WTC11 (cell line): ENCODE measurements around the gene NHSL1. TPM values are rescaled to one million over a fixed set of nuclear protein-coding genes. Genes with fewer than 3 reads are reported as not detected.
A peak's percentile ranks its signal among the peaks of the same experiment; 100 is the strongest.

ENCODE experiments used
- ATAC-seq: fragments of 200-7000 bp; cut with Tn5 transposase; 2 replicates; pipeline ENCODE4 v1.10.0; 2021; ENCODE audit warnings: mild to moderate bottlenecking, moderate library complexity
- CTCF ChIA-PET: fragments of 300-600 bp; sonication (Branson Sonifier 250); formaldehyde crosslinking; loops from one replicate; lab custom pipeline; 2021; ENCODE audit warnings: antibody characterized with exemption; lab: Charles Lee
- POLR2A ChIA-PET: fragments of 350-600 bp; sonication (Branson Sonifier 250); formaldehyde crosslinking; loops from one replicate; lab custom pipeline; 2021; ENCODE audit warnings: antibody characterized with exemption; lab: Charles Lee
- DNase-seq: peaks from one replicate; pipeline ENCODE4 v3.0.0; 2021; ENCODE audit warnings: low spot score
- H3K27ac Mint-ChIP-seq: 2 replicates; pipeline ENCODE4 v1.8.0; 2021; ENCODE audit warnings: mixed read lengths
- H3K27me3 Mint-ChIP-seq: 2 replicates; pipeline ENCODE4 v1.8.0; 2021; ENCODE audit warnings: low read depth, mild to moderate bottlenecking, moderate library complexity, mixed read lengths
- H3K36me3 Mint-ChIP-seq: 2 replicates; pipeline ENCODE4 v1.8.0; 2021; ENCODE audit warnings: mixed read lengths
- H3K4me1 Mint-ChIP-seq: 2 replicates; pipeline ENCODE4 v1.8.0; 2022; ENCODE audit warnings: mixed read lengths
- H3K4me3 Mint-ChIP-seq: 2 replicates; pipeline ENCODE4 v1.8.0; 2021; ENCODE audit warnings: mild to moderate bottlenecking, moderate library complexity, mixed read lengths
- H3K9me3 Mint-ChIP-seq: 2 replicates; pipeline ENCODE4 v1.8.0; 2021; ENCODE audit warnings: mixed read lengths
- ATF1 ChIP-seq: sonication (generic); formaldehyde crosslinking; IDR thresholded peaks from 2 replicates; pipeline ENCODE4 v1.8.1; 2023; ENCODE audit warnings: mild to moderate bottlenecking, moderate library complexity, missing genetic modification reagents
- CREM ChIP-seq: sonication (generic); formaldehyde crosslinking; IDR thresholded peaks from 2 replicates; pipeline ENCODE4 v1.8.1; 2022; ENCODE audit warnings: mild to moderate bottlenecking, missing genetic modification reagents, moderate library complexity
- GRHL2 ChIP-seq: fragments of 250-450 bp; sonication (Bioruptor Pico); IDR thresholded peaks from 2 replicates; pipeline ENCODE4 v1.8.0; 2022; ENCODE audit warnings: mild to moderate bottlenecking, moderate library complexity; ENCODE audit not compliant: insufficient replicate concordance, severe bottlenecking
- IRF2 ChIP-seq: sonication (generic); formaldehyde crosslinking; IDR thresholded peaks from 2 replicates; pipeline ENCODE4 v1.8.0; 2022; ENCODE audit warnings: low read depth, missing genetic modification reagents, borderline replicate concordance
- JUN ChIP-seq: sonication (generic); formaldehyde crosslinking; IDR thresholded peaks from 2 replicates; pipeline ENCODE4 v1.8.0; 2023; ENCODE audit warnings: mild to moderate bottlenecking, missing genetic modification reagents
- KAT7 ChIP-seq: sonication (generic); formaldehyde crosslinking; IDR thresholded peaks from 2 replicates; pipeline ENCODE4 v1.8.1; 2023; ENCODE audit warnings: missing genetic modification reagents, mild to moderate bottlenecking, borderline replicate concordance
- NFYB ChIP-seq: sonication (generic); formaldehyde crosslinking; conservative IDR thresholded peaks from 2 replicates; pipeline ENCODE4 v1.8.0; 2022; ENCODE audit warnings: low read depth, missing genetic modification reagents
- SOX15 ChIP-seq: fragments of 250-450 bp; sonication (Bioruptor Pico); IDR thresholded peaks from 2 replicates; pipeline ENCODE4 v1.9.0; 2021; ENCODE audit warnings: mild to moderate bottlenecking
- TEAD1 ChIP-seq: sonication (generic); formaldehyde crosslinking; IDR thresholded peaks from 2 replicates; pipeline ENCODE4 v1.8.0; 2022; ENCODE audit warnings: mild to moderate bottlenecking, missing genetic modification reagents
- TP53 ChIP-seq: sonication (generic); formaldehyde crosslinking; IDR thresholded peaks from 2 replicates; pipeline ENCODE4 v1.8.1; 2023; ENCODE audit warnings: mild to moderate bottlenecking, missing genetic modification reagents
- ZNF219 ChIP-seq: sonication (generic); formaldehyde crosslinking; IDR thresholded peaks from 2 replicates; pipeline ENCODE4 v1.8.0; 2023; ENCODE audit warnings: missing genetic modification reagents, mild to moderate bottlenecking, borderline replicate concordance
- ZNF317 ChIP-seq: sonication (generic); formaldehyde crosslinking; IDR thresholded peaks from 2 replicates; pipeline ENCODE4 v1.8.1; 2023; ENCODE audit warnings: low read depth, mild to moderate bottlenecking, moderate library complexity, missing genetic modification reagents, borderline replicate concordance
- ZNF423 ChIP-seq: fragments of 250-450 bp; sonication (Bioruptor Pico); IDR thresholded peaks from 2 replicates; pipeline ENCODE4 v2.1.2; 2022; ENCODE audit warnings: mild to moderate bottlenecking, moderate library complexity
- total RNA-seq: library from RNA; stranded (reverse); gene quantifications from 3 replicates; pipeline ENCODE4 v1.2.3, GENCODE V29; 2021
- TF ChIP-seq, protein P1 (sequence below): fragments of 250-450 bp; sonication (Bioruptor Pico); IDR thresholded peaks from 2 replicates; pipeline ENCODE4 v2.1.2; 2022; ENCODE audit warnings: mild to moderate bottlenecking, moderate library complexity
- TF ChIP-seq, protein P2 (sequence below): fragments of 200-600 bp; IDR thresholded peaks from 2 replicates; pipeline ENCODE4 v1.8.0; 2022; ENCODE audit warnings: antibody characterized with exemption
- TF ChIP-seq, protein P3 (sequence below): fragments of 250-450 bp; sonication (Bioruptor Pico); IDR thresholded peaks from 2 replicates; pipeline ENCODE4 v1.9.0; 2021; ENCODE audit warnings: mild to moderate bottlenecking, borderline replicate concordance
- TF ChIP-seq, protein P4 (sequence below): sonication (generic); formaldehyde crosslinking; IDR thresholded peaks from 2 replicates; pipeline ENCODE4 v1.8.0; 2022; ENCODE audit warnings: mild to moderate bottlenecking, missing genetic modification reagents
- TF ChIP-seq, protein P5 (sequence below): sonication (generic); formaldehyde crosslinking; conservative IDR thresholded peaks from 2 replicates; pipeline ENCODE4 v1.8.1; 2023; ENCODE audit warnings: mild to moderate bottlenecking, low read depth, missing genetic modification reagents, moderate library complexity
- TF ChIP-seq, protein P6 (sequence below): sonication (generic); formaldehyde crosslinking; IDR thresholded peaks from 2 replicates; pipeline ENCODE4 v1.8.1; 2022; ENCODE audit warnings: low read depth, mild to moderate bottlenecking, moderate library complexity, missing genetic modification reagents, borderline replicate concordance

The NHSL1 gene
- total RNA-seq, 1 experiment from 2014 or later = 31.1 TPM

DNA sequence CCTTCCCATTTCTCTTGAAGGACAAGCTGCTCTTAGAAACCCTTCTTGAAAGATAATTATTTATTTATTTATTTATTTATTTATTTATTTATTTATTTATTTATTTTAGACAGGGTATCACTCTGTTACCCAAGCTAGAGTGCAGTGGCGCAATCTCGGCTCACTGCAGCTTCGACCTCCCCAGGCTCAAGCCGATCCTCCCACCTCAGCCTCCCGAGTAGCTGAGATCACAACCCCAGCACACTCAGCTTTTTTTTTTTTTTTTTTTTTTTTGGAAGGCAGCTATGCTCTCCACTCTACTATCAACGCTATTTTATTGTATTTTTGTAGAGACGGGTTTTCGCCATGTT, 96.5 kb downstream of the NHSL1 start:
- ChIA-PET POLR2A (interaction anchor here (0.6 kb wide), 2 partner anchors 54 to 97 kb away, joined by 3 to 6 read pairs; no protein-coding TSS in a partner anchor), CTCF (interaction anchor here (0.6 to 3.8 kb wide), 7 partner anchors 14 to 371 kb away, joined by 3 to 33 read pairs (median 3); partner anchors contain the start of gene CCDC28A)
- Mint-ChIP-seq H3K9me3 (no peaks in the 10 kb centered on the region), H3K4me3 (peak overlapping the region; percentile 74), H3K36me3 (peaks cover 13% of the 10 kb centered on the region), H3K4me1 (peaks cover 17% of the 10 kb centered on the region), H3K27me3 (peaks cover 6% of the 10 kb centered on the region), H3K27ac (0 out of 2 replicates have a peak overlapping the region, but pooled peaks have one; percentile 32)
- DNase-seq (no peak), ATAC-seq (no peak)
- TF ChIP-seq KAT7 = no peak
- TF ChIP-seq ZNF317 (CRISPR knock-in tag) = no peak
- TF ChIP-seq ZNF219 = no peak
- TF ChIP-seq SOX15 (CRISPR knock-in tag) = no peak
- TF ChIP-seq JUN (CRISPR knock-in tag) = no peak
- TF ChIP-seq GRHL2 (CRISPR knock-in tag) = no peak
- no peak for TF ChIP-seq ATF1

DNA sequence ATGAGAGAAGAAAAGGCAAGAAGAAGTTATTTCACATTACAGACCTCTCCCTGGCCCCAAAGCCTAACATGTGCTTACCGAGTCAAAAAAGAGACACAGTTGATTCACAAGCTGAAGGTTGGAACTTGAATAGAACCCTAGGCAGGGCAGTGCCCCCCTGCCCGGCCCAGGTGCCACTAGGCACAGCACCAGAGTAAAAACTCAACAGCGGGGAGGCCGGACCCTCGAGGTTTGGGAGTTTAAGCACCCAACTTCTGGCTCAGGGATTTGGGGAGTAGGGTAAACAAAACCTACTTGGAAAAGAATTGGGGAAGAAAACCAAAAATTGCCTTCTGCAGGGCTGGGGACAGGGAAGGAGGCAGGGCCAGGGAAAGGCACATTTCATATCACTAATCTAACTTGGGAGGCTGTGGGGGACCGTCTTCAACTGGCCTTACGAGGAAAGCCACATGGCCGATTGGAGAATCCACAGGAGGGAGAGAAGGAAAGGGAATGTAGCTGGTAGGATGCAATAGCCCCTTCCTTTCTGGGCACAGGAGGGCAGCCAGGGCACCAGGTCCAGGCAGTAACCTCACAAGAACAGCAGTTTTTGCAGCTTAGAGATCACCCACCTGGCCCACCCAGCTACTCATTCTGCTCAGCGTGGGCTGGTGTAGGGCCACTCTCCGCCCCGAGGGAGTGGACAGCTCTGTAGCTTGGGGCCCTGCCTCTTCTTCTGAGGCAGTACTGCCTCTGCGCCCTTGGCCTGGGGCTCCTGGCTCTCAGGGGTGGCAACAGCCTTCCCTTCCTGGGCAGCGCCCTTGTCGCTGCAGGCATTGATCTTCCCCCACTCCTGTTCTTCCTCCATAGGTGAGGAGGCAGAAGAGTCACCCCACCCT, 97.1 kb downstream of the NHSL1 start:
- Mint-ChIP-seq H3K4me3 (peak overlapping the region; percentile 25; the same call in 1 of the 2 replicates), H3K27me3 (peaks cover 6% of the 10 kb centered on the region), H3K36me3 (peaks cover 8% of the 10 kb centered on the region), H3K27ac (no peak overlapping the region), H3K4me1 (peaks cover 17% of the 10 kb centered on the region), H3K9me3 (no peaks in the 10 kb centered on the region)
- ChIA-PET CTCF (interaction anchor here (0.6 to 3.8 kb wide), 5 partner anchors 14 to 287 kb away, joined by 3 to 33 read pairs (median 4); no protein-coding TSS in a partner anchor), POLR2A (interaction anchor here (0.6 kb wide), 1 partner anchor 98 kb away, joined by 6 read pairs; no protein-coding TSS in a partner anchor)
- ATAC-seq (no peak), DNase-seq (no peak)
- TF ChIP-seq, protein P1, sequence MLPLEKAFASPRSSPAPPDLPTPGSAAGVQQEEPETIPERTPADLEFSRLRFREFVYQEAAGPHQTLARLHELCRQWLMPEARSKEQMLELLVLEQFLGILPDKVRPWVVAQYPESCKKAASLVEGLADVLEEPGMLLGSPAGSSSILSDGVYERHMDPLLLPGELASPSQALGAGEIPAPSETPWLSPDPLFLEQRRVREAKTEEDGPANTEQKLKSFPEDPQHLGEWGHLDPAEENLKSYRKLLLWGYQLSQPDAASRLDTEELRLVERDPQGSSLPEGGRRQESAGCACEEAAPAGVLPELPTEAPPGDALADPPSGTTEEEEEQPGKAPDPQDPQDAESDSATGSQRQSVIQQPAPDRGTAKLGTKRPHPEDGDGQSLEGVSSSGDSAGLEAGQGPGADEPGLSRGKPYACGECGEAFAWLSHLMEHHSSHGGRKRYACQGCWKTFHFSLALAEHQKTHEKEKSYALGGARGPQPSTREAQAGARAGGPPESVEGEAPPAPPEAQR = no peak
- TF ChIP-seq, protein P2, sequence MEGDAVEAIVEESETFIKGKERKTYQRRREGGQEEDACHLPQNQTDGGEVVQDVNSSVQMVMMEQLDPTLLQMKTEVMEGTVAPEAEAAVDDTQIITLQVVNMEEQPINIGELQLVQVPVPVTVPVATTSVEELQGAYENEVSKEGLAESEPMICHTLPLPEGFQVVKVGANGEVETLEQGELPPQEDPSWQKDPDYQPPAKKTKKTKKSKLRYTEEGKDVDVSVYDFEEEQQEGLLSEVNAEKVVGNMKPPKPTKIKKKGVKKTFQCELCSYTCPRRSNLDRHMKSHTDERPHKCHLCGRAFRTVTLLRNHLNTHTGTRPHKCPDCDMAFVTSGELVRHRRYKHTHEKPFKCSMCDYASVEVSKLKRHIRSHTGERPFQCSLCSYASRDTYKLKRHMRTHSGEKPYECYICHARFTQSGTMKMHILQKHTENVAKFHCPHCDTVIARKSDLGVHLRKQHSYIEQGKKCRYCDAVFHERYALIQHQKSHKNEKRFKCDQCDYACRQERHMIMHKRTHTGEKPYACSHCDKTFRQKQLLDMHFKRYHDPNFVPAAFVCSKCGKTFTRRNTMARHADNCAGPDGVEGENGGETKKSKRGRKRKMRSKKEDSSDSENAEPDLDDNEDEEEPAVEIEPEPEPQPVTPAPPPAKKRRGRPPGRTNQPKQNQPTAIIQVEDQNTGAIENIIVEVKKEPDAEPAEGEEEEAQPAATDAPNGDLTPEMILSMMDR = no peak
- TF ChIP-seq CREM (CRISPR knock-in tag) = no peak
- TF ChIP-seq IRF2 = no peak
- TF ChIP-seq, protein P3, sequence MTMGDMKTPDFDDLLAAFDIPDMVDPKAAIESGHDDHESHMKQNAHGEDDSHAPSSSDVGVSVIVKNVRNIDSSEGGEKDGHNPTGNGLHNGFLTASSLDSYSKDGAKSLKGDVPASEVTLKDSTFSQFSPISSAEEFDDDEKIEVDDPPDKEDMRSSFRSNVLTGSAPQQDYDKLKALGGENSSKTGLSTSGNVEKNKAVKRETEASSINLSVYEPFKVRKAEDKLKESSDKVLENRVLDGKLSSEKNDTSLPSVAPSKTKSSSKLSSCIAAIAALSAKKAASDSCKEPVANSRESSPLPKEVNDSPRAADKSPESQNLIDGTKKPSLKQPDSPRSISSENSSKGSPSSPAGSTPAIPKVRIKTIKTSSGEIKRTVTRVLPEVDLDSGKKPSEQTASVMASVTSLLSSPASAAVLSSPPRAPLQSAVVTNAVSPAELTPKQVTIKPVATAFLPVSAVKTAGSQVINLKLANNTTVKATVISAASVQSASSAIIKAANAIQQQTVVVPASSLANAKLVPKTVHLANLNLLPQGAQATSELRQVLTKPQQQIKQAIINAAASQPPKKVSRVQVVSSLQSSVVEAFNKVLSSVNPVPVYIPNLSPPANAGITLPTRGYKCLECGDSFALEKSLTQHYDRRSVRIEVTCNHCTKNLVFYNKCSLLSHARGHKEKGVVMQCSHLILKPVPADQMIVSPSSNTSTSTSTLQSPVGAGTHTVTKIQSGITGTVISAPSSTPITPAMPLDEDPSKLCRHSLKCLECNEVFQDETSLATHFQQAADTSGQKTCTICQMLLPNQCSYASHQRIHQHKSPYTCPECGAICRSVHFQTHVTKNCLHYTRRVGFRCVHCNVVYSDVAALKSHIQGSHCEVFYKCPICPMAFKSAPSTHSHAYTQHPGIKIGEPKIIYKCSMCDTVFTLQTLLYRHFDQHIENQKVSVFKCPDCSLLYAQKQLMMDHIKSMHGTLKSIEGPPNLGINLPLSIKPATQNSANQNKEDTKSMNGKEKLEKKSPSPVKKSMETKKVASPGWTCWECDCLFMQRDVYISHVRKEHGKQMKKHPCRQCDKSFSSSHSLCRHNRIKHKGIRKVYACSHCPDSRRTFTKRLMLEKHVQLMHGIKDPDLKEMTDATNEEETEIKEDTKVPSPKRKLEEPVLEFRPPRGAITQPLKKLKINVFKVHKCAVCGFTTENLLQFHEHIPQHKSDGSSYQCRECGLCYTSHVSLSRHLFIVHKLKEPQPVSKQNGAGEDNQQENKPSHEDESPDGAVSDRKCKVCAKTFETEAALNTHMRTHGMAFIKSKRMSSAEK (CRISPR knock-in tag) = no peak
- TF ChIP-seq, protein P4, sequence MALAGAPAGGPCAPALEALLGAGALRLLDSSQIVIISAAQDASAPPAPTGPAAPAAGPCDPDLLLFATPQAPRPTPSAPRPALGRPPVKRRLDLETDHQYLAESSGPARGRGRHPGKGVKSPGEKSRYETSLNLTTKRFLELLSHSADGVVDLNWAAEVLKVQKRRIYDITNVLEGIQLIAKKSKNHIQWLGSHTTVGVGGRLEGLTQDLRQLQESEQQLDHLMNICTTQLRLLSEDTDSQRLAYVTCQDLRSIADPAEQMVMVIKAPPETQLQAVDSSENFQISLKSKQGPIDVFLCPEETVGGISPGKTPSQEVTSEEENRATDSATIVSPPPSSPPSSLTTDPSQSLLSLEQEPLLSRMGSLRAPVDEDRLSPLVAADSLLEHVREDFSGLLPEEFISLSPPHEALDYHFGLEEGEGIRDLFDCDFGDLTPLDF (CRISPR knock-in tag) = no peak
- no peak for TF ChIP-seq TEAD1 (CRISPR knock-in tag)
- TF ChIP-seq JUN (CRISPR knock-in tag) = no peak
- TF ChIP-seq TP53 (CRISPR knock-in tag) = no peak
- TF ChIP-seq ZNF423 (CRISPR knock-in tag) = no peak
- TF ChIP-seq, protein P5, sequence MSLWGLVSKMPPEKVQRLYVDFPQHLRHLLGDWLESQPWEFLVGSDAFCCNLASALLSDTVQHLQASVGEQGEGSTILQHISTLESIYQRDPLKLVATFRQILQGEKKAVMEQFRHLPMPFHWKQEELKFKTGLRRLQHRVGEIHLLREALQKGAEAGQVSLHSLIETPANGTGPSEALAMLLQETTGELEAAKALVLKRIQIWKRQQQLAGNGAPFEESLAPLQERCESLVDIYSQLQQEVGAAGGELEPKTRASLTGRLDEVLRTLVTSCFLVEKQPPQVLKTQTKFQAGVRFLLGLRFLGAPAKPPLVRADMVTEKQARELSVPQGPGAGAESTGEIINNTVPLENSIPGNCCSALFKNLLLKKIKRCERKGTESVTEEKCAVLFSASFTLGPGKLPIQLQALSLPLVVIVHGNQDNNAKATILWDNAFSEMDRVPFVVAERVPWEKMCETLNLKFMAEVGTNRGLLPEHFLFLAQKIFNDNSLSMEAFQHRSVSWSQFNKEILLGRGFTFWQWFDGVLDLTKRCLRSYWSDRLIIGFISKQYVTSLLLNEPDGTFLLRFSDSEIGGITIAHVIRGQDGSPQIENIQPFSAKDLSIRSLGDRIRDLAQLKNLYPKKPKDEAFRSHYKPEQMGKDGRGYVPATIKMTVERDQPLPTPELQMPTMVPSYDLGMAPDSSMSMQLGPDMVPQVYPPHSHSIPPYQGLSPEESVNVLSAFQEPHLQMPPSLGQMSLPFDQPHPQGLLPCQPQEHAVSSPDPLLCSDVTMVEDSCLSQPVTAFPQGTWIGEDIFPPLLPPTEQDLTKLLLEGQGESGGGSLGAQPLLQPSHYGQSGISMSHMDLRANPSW (CRISPR knock-in tag) = no peak
- TF ChIP-seq, protein P6, sequence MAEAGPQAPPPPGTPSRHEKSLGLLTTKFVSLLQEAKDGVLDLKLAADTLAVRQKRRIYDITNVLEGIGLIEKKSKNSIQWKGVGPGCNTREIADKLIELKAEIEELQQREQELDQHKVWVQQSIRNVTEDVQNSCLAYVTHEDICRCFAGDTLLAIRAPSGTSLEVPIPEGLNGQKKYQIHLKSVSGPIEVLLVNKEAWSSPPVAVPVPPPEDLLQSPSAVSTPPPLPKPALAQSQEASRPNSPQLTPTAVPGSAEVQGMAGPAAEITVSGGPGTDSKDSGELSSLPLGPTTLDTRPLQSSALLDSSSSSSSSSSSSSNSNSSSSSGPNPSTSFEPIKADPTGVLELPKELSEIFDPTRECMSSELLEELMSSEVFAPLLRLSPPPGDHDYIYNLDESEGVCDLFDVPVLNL (CRISPR knock-in tag) = no peak
- TF ChIP-seq NFYB = no peak
